H1 (cell line): ENCODE measurements around the gene MYOM1.

Experiments
- CTCF ChIP-seq, 3 experiments: IDR thresholded peaks; 1 replicate in 2 of 3; 2 replicates in 1 of 3; pipeline versions ENCODE4 v1.5.1 to v1.6.1; 2011; ENCODE audit warnings: low read length in 3 of 3, mild to moderate bottlenecking in 3 of 3, inconsistent platforms in 2 of 3, low read depth in 1 of 3, moderate library complexity in 1 of 3; ENCODE audit not compliant: insufficient read depth in 1 of 3; ENCODE audit errors: control extremely low read depth in 1 of 3
- GABPA ChIP-seq: IDR thresholded peaks from 2 replicates; pipeline ENCODE4 v1.6.1; 2011; ENCODE audit warnings: mild to moderate bottlenecking, low read length, moderate library complexity, borderline replicate concordance; ENCODE audit not compliant: insufficient read depth
- KDM1A ChIP-seq: fragments of 200-600, 300-600 bp; sonication (generic); IDR thresholded peaks from 2 replicates; pipeline ENCODE4 v1.7.1; 2016; ENCODE audit warnings: mild to moderate bottlenecking, low read length, borderline replicate concordance
- MAX ChIP-seq: IDR thresholded peaks from 2 replicates; pipeline ENCODE4 v1.6.1; 2012; ENCODE audit warnings: inconsistent platforms
- TEAD4 ChIP-seq: IDR thresholded peaks from 2 replicates; pipeline ENCODE4 v1.6.1; 2012; ENCODE audit warnings: low read depth, low read length, inconsistent platforms, mixed read lengths
- YY1 ChIP-seq: IDR thresholded peaks from 2 replicates; pipeline ENCODE4 v1.6.1; 2011; ENCODE audit warnings: low read depth, mild to moderate bottlenecking, low read length

- TF ChIP-seq CTCF (IDR thresholded peaks at IDR 0.05; ENCODE audit: control extremely low read depth in 1 of 3, insufficient read depth in 1 of 3, low read depth in 1 of 3, low read length in 3 of 3): no peak
- TF ChIP-seq YY1: no peak
- TF ChIP-seq MAX: no peak
- no peak for TF ChIP-seq KDM1A
- no peak for TF ChIP-seq TEAD4
- TF ChIP-seq GABPA: no peak
Observed at GRCh38 chr18:3114451-3114850, 105.3 kb downstream of the MYOM1 start.
